Mesenchymal stem cell (in vitro differentiated cells and primary cell): ENCODE data around the gene GLT1D1.

ENCODE experiments used
- DNase-seq: peaks from one replicate; pipeline ENCODE4 v3.0.0-alpha.2; 2013
- H2AFZ ChIP-seq: one replicate; pipeline ENCODE4 v1.6.1; 2013; ENCODE audit warnings: low read depth, mild to moderate bottlenecking, control low read depth, inconsistent platforms, low read length, moderate library complexity
- H2AK5ac ChIP-seq: 2 replicates; pipeline ENCODE4 v1.6.1; 2013; ENCODE audit warnings: low read length, moderate library complexity, mild to moderate bottlenecking, inconsistent platforms; ENCODE audit not compliant: severe bottlenecking
- H2BK120ac ChIP-seq: one replicate; pipeline ENCODE4 v1.6.1; 2013; ENCODE audit warnings: low read depth, mild to moderate bottlenecking, inconsistent platforms, low read length, moderate library complexity
- H2BK12ac ChIP-seq, 2 experiments: one replicate each; pipeline ENCODE4 v1.6.1; 2013; ENCODE audit warnings: inconsistent platforms in 2 of 2, low read length in 2 of 2, mild to moderate bottlenecking in 2 of 2, moderate library complexity in 2 of 2, control low read depth in 1 of 2
- H2BK15ac ChIP-seq: one replicate; pipeline ENCODE4 v1.6.1; 2013; ENCODE audit warnings: mild to moderate bottlenecking, low read depth, inconsistent platforms; ENCODE audit not compliant: poor library complexity, severe bottlenecking
- H2BK5ac ChIP-seq: 2 replicates; pipeline ENCODE4 v1.6.1; 2013; ENCODE audit warnings: low read depth, mild to moderate bottlenecking, low read length, control low read depth, inconsistent platforms; ENCODE audit not compliant: poor library complexity, severe bottlenecking
- H3K14ac ChIP-seq, 2 experiments: one replicate each; pipeline ENCODE4 v1.6.1; 2013; ENCODE audit warnings: inconsistent platforms in 2 of 2, low read length in 2 of 2, control low read depth in 1 of 2, mild to moderate bottlenecking in 1 of 2, moderate library complexity in 1 of 2
- H3K18ac ChIP-seq, 2 experiments: one replicate each; pipeline ENCODE4 v1.6.1; 2013; ENCODE audit warnings: inconsistent platforms in 2 of 2, low read length in 2 of 2, control low read depth in 1 of 2, low read depth in 1 of 2, mild to moderate bottlenecking in 1 of 2
- H3K23ac ChIP-seq, 2 experiments: one replicate each; pipeline ENCODE4 v1.6.1; 2013; ENCODE audit warnings: inconsistent platforms in 2 of 2, low read length in 2 of 2, mild to moderate bottlenecking in 2 of 2, moderate library complexity in 2 of 2, control low read depth in 1 of 2
- H3K27ac ChIP-seq: 2 replicates; pipeline ENCODE4 v1.5.1; 2013; ENCODE audit warnings: mild to moderate bottlenecking, moderate library complexity, low read length, control low read depth, inconsistent platforms; ENCODE audit not compliant: poor library complexity, severe bottlenecking
- H3K27me3 ChIP-seq, 2 experiments: 2 replicates each; pipeline versions ENCODE4 v1.6.1 to v1.7.0; 2013; ENCODE audit warnings: low read length in 2 of 2, mild to moderate bottlenecking in 2 of 2, moderate library complexity in 2 of 2, control low read depth in 1 of 2, inconsistent platforms in 1 of 2; ENCODE audit not compliant: control insufficient read depth in 1 of 2, insufficient read depth in 1 of 2
- H3K36me3 ChIP-seq, 2 experiments: 2 replicates each; pipeline versions ENCODE4 v1.6.1 to v1.7.0; 2013; ENCODE audit warnings: low read length in 2 of 2, control low read depth in 1 of 2, inconsistent platforms in 1 of 2, low read depth in 1 of 2, mild to moderate bottlenecking in 1 of 2; ENCODE audit not compliant: insufficient read depth in 2 of 2, control insufficient read depth in 1 of 2
- H3K4ac ChIP-seq, 2 experiments: one replicate each; pipeline ENCODE4 v1.6.1; 2013; ENCODE audit warnings: inconsistent platforms in 2 of 2, low read length in 2 of 2, mild to moderate bottlenecking in 2 of 2, moderate library complexity in 2 of 2, control low read depth in 1 of 2, low read depth in 1 of 2
- H3K4me1 ChIP-seq: 2 replicates; pipeline ENCODE4 v1.6.1; 2013; ENCODE audit warnings: low read depth, low read length, control low read depth; ENCODE audit not compliant: control insufficient read depth, insufficient read depth
- H3K4me2 ChIP-seq: 2 replicates; pipeline ENCODE4 v1.6.1; 2013; ENCODE audit warnings: low read length, mild to moderate bottlenecking, inconsistent platforms; ENCODE audit not compliant: poor library complexity, severe bottlenecking
- H3K4me3 ChIP-seq, 2 experiments: 2 replicates each; pipeline versions ENCODE4 v1.5.1 to v1.7.0; 2013; ENCODE audit warnings: low read length in 2 of 2, mild to moderate bottlenecking in 2 of 2, control low read depth in 1 of 2, low read depth in 1 of 2; ENCODE audit not compliant: insufficient read depth in 1 of 2
- H3K79me1 ChIP-seq: replicated peaks from 2 replicates; pipeline ENCODE4 v1.6.1; 2013; ENCODE audit warnings: mild to moderate bottlenecking, control low read depth, low read length, inconsistent platforms; ENCODE audit not compliant: poor library complexity, severe bottlenecking
- H3K9ac ChIP-seq: 2 replicates; pipeline ENCODE4 v1.7.0; 2013; ENCODE audit warnings: mild to moderate bottlenecking, low read length, moderate library complexity
- H3K9me3 ChIP-seq: 2 replicates; pipeline ENCODE4 v1.7.0; 2013; ENCODE audit warnings: mild to moderate bottlenecking, low read length; ENCODE audit not compliant: control insufficient read depth
- H4K8ac ChIP-seq: one replicate; pipeline ENCODE4 v1.6.1; 2013; ENCODE audit warnings: inconsistent platforms, mild to moderate bottlenecking, low read length, moderate library complexity
- H4K91ac ChIP-seq: one replicate; pipeline ENCODE4 v1.6.1; 2013; ENCODE audit warnings: mild to moderate bottlenecking, low read length, inconsistent platforms
- WGBS: methylation state at CpG from one replicate; pipeline ENCODE4 v1.1.7; 2013; ENCODE audit warnings: mixed read lengths; 5-methylcytosine and 5-hydroxymethylcytosine counted together

Gene GLT1D1

GRCh38 chr12:128932521-128932920, 79.2 kb downstream of the GLT1D1 start:
- Histone ChIP-seq H3K79me1 (no peaks in the 10 kb centered on the region), H3K4me2 (no peak overlapping the region), H4K91ac (no peak overlapping the region), H4K8ac (no peak overlapping the region), H2BK15ac (no peak overlapping the region), H3K4me1 (no peaks in the 10 kb centered on the region), H2AK5ac (no peak overlapping the region), H3K9ac (no peak overlapping the region), H3K36me3 (no peaks in the 10 kb centered on the region), H3K14ac (no peak overlapping the region), H2BK120ac (no peak overlapping the region), H2BK5ac (no peak overlapping the region), H3K23ac (no peak overlapping the region), H3K18ac (no peak overlapping the region), H2AFZ (no peak overlapping the region), H2BK12ac (no peak overlapping the region), H3K4ac (no peak overlapping the region), H3K27ac (no peak overlapping the region), H3K27me3 (no peaks in the 10 kb centered on the region), H3K4me3 (no peak overlapping the region), H3K9me3 (no peaks in the 10 kb centered on the region)
- 92% methylated on average over 20 of the region's 20 CpGs for WGBS
- DNase-seq, result no peak

GRCh38 chr12:128933039-128933438, 79.8 kb downstream of the GLT1D1 start:
- Histone ChIP-seq H2AFZ (no peak overlapping the region), H2BK120ac (no peak overlapping the region), H3K4me2 (no peak overlapping the region), H3K23ac (no peak overlapping the region), H3K4me3 (no peak overlapping the region), H3K9ac (no peak overlapping the region), H2BK5ac (no peak overlapping the region), H2AK5ac (no peak overlapping the region), H3K4ac (no peak overlapping the region), H3K18ac (no peak overlapping the region), H3K36me3 (no peaks in the 10 kb centered on the region), H3K79me1 (no peaks in the 10 kb centered on the region), H3K9me3 (no peaks in the 10 kb centered on the region), H3K14ac (no peak overlapping the region), H3K27ac (no peak overlapping the region), H4K8ac (no peak overlapping the region), H2BK15ac (no peak overlapping the region), H3K4me1 (no peaks in the 10 kb centered on the region), H2BK12ac (no peak overlapping the region), H4K91ac (no peak overlapping the region), H3K27me3 (no peaks in the 10 kb centered on the region)
- DNase-seq, result no peak
- 92% methylated on average over 27 of the region's 27 CpGs for WGBS

GRCh38 chr12:128933926-128934325, 80.6 kb downstream of the GLT1D1 start:
- no peak overlapping the region for H2BK120ac ChIP-seq
- no peaks in the 10 kb centered on the region for H3K4me1 ChIP-seq
- H3K4me3 ChIP-seq, result no peak overlapping the region
- no peak overlapping the region for H2AFZ ChIP-seq
- H2BK12ac ChIP-seq, result no peak overlapping the region
- H3K4me2 ChIP-seq, result no peak overlapping the region
- no peaks in the 10 kb centered on the region for H3K9me3 ChIP-seq
- no peak overlapping the region for H3K9ac ChIP-seq
- H3K79me1 ChIP-seq, result no peaks in the 10 kb centered on the region
- H3K23ac ChIP-seq, result no peak overlapping the region
- H3K18ac ChIP-seq, result no peak overlapping the region
- H2BK15ac ChIP-seq, result no peak overlapping the region
- H4K91ac ChIP-seq, result no peak overlapping the region
- H2AK5ac ChIP-seq, result no peak overlapping the region
- H3K14ac ChIP-seq, result no peak overlapping the region
- 92% methylated on average over 6 of the region's 7 CpGs for WGBS
- no peak for DNase-seq
- no peak overlapping the region for H4K8ac ChIP-seq
- H3K4ac ChIP-seq, result no peak overlapping the region
- no peaks in the 10 kb centered on the region for H3K27me3 ChIP-seq
- no peaks in the 10 kb centered on the region for H3K36me3 ChIP-seq
- H3K27ac ChIP-seq, result no peak overlapping the region
- no peak overlapping the region for H2BK5ac ChIP-seq

- H2AFZ ChIP-seq, result no peak overlapping the region
- H3K79me1 ChIP-seq, result no peaks in the 10 kb centered on the region
- no peak overlapping the region for H3K4me2 ChIP-seq
- no peak overlapping the region for H3K4ac ChIP-seq
- H3K4me3 ChIP-seq, result no peak overlapping the region
- no peak overlapping the region for H4K8ac ChIP-seq
- H2BK5ac ChIP-seq, result no peak overlapping the region
- H3K4me1 ChIP-seq, result no peaks in the 10 kb centered on the region
- H3K27ac ChIP-seq, result no peak overlapping the region
- no peaks in the 10 kb centered on the region for H3K27me3 ChIP-seq
- no peak overlapping the region for H2BK12ac ChIP-seq
- no peak overlapping the region for H2AK5ac ChIP-seq
- H3K18ac ChIP-seq, result no peak overlapping the region
- H2BK120ac ChIP-seq, result no peak overlapping the region
- 88% methylated on average over 5 of the region's 5 CpGs for WGBS
- no peak overlapping the region for H3K23ac ChIP-seq
- no peak overlapping the region for H4K91ac ChIP-seq
- H3K14ac ChIP-seq, result no peak overlapping the region
- no peak overlapping the region for H3K9ac ChIP-seq
- DNase-seq, result no peak
- H3K36me3 ChIP-seq, result no peaks in the 10 kb centered on the region
- no peak overlapping the region for H2BK15ac ChIP-seq
- no peaks in the 10 kb centered on the region for H3K9me3 ChIP-seq
Measured at GRCh38 chr12:128938886-128939285, 85.6 kb downstream of the GLT1D1 start.
